Stomach (tissue), 4 donors: ENCODE results near the gene NF1.

Source experiments
- CTCF ChIP-seq, 7 experiments: fragments of 450-650 bp in 4 of 7; fragments of 200-600 bp in 3 of 7; sonication (generic) in 3 of 7; IDR thresholded peaks; one replicate each; pipeline ENCODE4 v1.5.1; 2016 to 2019; ENCODE audit warnings: antibody characterized with exemption in 7 of 7, control low read depth in 2 of 7, mild to moderate bottlenecking in 1 of 7
- POLR2A ChIP-seq, 4 donors: fragments of 450-650 bp; IDR thresholded peaks; one replicate each; pipeline ENCODE4 v1.6.1; 2016; ENCODE audit warnings: antibody characterized with exemption in 4 of 4, control low read depth in 2 of 4, mild to moderate bottlenecking in 1 of 4, moderate library complexity in 1 of 4

DNA sequence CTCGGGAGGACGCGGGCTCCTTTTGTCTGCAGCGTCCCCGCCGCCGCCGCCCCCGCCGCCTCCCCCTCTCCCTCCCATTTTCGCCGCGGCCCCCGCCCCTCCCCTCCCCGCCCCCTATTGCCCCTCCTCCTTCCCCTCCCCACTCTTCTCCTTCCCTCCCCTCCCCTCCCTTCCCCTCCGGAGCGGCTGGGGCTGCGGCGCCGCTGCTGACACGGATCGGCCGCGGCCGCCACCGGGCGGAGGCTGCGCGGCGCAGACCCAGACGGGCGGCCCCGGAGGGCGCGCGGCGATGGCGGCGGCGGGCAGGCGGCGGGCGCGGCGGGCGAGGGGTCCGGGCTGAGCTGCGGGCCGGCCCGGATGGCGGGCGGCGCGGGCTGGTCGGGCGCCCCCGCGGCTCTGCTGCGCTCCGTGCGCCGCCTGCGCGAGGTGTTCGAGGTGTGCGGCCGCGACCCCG is 296.7 kb downstream of the NF1 start, which contains the start of gene RAB11FIP4:
- no peak for TF ChIP-seq CTCF (IDR thresholded peaks at IDR 0.05)
- TF ChIP-seq POLR2A (IDR thresholded peaks at IDR 0.05), result no peak
